NCI-H524 (cell line): ENCODE measurements around the gene LCNL1.

ENCODE experiments used
- DNase-seq, 2 experiments: peaks; one replicate each; lab custom pipeline; 2025; lab: John Stamatoyannopoulos, UW

The LCNL1 gene

GRCh38 chr9:136982232-136983051 is at the start of gene LCNL1:
Gene LCNL1 (plus strand): TSS chr9:136982993. CDS start chr9:136983587, 594 bp downstream.
- no peak for DNase-seq

- no peak for DNase-seq
Measured at GRCh38 chr9:136934277-136934676, 48.5 kb upstream of the LCNL1 start.

DNA sequence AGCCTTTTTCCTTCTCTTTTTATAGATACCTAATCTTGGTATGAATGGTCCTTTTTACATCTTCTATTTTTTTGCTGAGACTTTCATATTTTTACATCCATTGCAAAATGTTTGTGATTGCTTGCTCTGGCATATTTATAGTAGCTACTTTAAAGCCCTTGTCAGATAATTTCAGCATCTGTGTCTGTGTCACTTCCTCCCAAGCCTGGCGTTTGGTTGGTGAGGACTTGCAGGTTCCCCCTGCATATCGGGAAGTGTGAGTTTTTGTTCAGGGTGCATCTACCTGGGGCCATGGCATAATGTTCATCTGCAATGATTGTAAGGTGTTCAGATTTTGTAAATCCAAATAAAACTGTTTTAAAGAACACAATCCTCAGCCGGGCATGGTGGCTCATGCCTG is 47.1 kb upstream of the LCNL1 start:
- DNase-seq = no peak

GRCh38 chr9:136936645-136937170 is 46.1 kb upstream of the LCNL1 start:
- no peak for DNase-seq

DNA sequence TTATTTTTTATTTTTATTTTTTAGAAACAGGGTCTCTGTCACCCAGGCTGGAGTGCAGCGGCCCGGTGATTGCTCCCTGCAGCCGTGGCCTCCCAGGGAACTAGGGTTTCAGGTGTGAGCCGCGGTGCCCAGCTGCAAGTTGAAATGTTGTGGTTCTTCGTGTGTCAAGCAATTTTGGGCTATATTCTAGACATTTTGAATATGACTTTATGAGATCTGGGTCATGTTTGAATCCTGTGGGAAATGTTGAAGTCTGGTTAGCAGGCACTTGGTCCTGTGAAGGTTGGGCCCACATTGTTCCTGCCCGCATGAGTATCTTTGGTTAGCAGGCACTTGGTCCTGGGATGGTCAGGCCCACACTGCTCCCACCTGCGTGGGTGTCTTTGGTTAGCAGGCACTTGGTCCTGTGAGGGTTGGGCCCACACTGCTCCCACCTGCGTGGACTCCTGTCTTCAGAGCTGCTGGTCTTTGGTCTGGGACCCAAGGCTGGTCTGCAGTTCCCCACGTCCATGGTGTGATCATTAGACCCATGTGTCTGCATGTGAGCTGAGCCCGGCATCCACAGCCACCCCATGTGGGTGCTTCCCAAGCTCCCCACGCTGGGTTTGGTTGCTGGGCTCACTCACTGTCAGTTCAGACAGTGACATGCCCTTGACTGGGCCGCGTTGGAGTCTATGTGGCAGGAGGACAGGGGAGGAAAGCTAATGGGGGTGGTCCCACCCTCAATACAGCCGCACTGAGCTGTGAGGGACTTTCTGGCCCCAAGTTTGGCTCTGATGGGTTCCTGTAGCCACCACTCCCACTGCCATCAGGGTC is 45.4 kb upstream of the LCNL1 start:
- DNase-seq = no peak

DNA sequence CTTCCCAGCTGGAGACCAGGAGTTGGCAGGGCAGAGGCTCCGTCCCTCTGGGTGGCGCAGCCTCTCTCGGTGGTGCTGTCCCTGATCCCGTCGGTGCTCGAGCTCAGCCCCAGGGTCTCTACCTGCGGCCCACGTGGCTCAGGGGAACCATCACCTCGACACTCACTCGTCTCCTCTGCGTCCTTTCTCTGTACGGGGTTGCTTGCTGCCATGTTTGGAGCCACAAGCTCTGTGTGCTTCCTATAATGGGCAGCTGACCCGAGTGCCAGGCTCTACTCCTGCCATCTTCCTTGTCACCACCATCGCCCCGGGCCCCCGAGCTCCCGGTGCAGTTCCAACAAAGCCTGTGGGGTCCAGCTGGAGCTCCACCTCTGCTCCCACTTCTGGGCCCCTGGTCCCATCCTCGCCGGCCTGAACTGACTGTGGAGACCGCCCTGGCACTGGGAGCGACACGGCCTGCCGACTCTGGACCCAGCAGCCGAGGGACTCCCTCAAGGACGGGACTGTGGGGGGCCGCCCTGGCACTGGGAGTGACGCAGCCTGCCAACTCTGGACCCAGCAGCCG is 43.3 kb upstream of the LCNL1 start:
- no peak for DNase-seq

GRCh38 chr9:136939996-136940525 is 42.7 kb upstream of the LCNL1 start:
- DNase-seq = no peak

DNA sequence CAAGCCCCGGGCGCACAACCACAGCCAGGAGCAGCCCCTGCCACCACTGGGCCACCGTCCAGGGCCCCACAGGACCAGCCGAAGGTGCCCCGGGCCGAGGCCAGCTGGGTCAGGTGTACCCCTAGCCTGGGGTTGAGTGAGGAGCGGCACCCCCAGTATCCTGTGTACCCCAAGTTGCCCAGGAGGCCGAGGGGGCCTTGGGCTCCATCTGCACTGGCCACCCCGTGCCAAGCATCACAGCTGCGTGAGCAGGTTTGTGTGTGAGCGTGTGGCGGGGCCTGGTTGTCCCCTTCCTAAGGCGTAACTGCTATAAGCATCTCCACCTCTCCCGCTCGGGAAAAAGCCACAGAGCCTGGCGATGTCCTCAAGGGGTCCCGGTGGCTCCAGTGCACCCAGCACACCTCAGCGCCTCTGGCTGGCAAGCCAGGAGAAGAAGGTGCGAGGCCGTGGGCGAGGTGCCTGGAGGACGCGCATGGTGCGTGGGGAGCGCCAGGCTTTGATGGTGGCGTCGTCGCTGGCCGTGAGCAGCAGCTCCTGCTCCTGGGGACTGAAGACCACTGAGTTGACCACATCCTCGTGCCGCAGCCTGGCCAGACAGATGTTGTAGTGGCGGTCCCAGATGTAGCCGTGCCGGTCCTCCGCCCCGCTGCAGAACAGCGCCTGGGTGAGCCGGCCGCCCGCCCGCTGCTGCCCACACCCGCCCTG is 42.1 kb upstream of the LCNL1 start:
- no peak for DNase-seq

GRCh38 chr9:136941231-136942111 is 41.3 kb upstream of the LCNL1 start:
- no peak for DNase-seq

GRCh38 chr9:136942112-136942880 is 40.5 kb upstream of the LCNL1 start:
- no peak for DNase-seq

- no peak for DNase-seq
Measured at GRCh38 chr9:136942881-136943230, 39.9 kb upstream of the LCNL1 start.

GRCh38 chr9:136943291-136944211 is 39.2 kb upstream of the LCNL1 start:
- DNase-seq = peak in 1 of 2 experiments; percentile 46

DNA sequence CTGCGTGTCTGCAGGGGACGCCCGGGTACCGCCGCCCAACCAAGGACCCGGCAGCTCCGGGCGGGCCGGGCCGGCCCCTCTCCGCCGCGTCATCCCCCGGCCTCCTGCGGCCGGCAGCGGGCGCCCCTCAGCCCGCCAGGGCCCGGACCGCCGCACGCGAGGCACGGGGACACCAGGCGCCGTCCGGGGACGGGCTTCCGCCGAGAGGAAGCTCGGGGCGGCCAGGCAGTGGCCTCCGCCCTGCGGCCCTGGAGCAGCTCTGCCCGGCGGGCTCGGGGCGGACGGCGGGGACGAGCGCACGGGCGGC is 38.6 kb upstream of the LCNL1 start:
- DNase-seq = no peak

DNA sequence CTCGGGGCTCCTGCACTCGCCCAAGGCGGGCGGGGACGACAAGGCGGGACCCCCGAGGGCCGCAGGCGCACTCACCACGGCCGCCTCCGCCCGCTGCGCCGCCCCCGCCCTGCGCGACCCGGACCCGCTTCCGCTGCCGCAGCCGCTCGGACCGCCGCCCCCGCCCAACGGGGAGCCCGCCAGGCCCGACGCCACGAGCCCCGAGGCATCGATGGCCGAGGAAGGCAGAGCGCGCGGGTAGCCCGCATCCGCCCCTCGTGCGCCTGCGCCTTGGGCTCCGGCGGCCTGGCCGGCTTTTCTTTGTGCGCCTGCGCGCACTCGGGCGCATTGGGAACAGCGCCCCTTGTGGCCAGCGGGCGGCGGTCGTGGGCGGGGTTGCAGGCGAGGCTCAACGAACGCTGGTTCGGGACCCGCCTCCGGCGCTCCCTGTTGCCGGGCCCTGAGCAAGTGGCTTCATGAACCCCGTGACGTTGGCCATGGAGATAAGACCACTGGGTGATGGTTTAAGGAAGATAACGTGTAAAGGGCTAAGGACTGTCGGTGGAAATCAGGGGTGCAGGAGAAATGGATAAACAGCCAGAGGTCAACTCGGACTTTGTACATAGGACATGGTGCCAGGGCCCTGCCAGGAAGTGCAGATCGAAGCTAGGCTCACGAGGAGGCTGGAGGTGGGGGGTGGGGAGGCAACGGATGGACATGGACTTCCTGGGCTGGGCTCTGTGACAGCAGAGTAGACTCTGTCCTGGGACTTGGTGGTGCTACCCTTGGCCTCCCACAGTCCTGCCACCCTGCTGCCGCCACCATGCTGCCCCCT is 38.1 kb upstream of the LCNL1 start, which contains the start of the genes C8G and FBXW5:
TSS of gene C8G (plus strand) at position 725 of the 814 bp plus-strand sequence. CDS start at position 803, 78 bp downstream.
TSS of gene FBXW5 (minus strand) at position 220 of the 814 bp plus-strand sequence. CDS start 655 bp downstream, outside the sequence.
- peak; percentile 92 to 95 for DNase-seq

- DNase-seq = peak in 1 of 2 experiments; percentile 33
Measured at GRCh38 chr9:136945333-136946227, 37.2 kb upstream of the LCNL1 start.

- no peak for DNase-seq
Measured at GRCh38 chr9:136946228-136947027, 36.4 kb upstream of the LCNL1 start.
